ENCODE data around the gene LILRB5. TPM values are rescaled to one million over a fixed set of nuclear protein-coding genes. Genes with fewer than 3 reads are reported as not detected.
A peak's percentile ranks its signal among the peaks of the same experiment; 100 is the strongest.

LILRB5 gene
- total and polyA plus RNA-seq, 9 of the 15 experiments (the other 6 are each of a cell fraction or from before 2014, with no cell fraction given): not detected

- no peak for TF ChIP-seq CBX3 (IDR thresholded peaks at IDR 0.05; ENCODE audit: borderline replicate concordance in 1 of 2, low read length in 2 of 2)
- in situ Hi-C loops (cut with MboI) (no loop called here), intact Hi-C loops (cut with micrococcal nuclease) (no loop called here)
- peak overlapping the region in 1 of 2 experiments; percentile 35; a peak in 1 of 4 replicates for H3K9ac ChIP-seq (ENCODE audit: insufficient read depth in 1 of 2, low read depth in 2 of 2, low read length in 2 of 2)
- ChIA-PET CTCF (ENCODE audit: low intra/inter-chr PET ratio) (no interaction called here), POLR2A (interaction anchor here (0.7 kb wide), 1 partner anchor 426 kb away, joined by 3 read pairs; no protein-coding TSS in a partner anchor)
- H3K4me2 ChIP-seq (ENCODE audit: insufficient read depth, low read length): no peak overlapping the region
- peaks cover 46 to 66% of the 10 kb centered on the region in 2 experiments for H3K27me3 ChIP-seq (ENCODE audit: control insufficient read depth in 2 of 2, insufficient read depth in 2 of 2, low read length in 2 of 2)
- H3K9me1 ChIP-seq (ENCODE audit: control insufficient read depth, insufficient read depth, low read length): no peaks in the 10 kb centered on the region
- H3K36me3 ChIP-seq (ENCODE audit: control insufficient read depth, insufficient read depth, low read length): no peaks in the 10 kb centered on the region
- no peak overlapping the region for H3K27ac ChIP-seq (ENCODE audit: extremely low read depth, low read depth, low read length)
- no peaks in the 10 kb centered on the region; a peak in 2 of 5 replicates for H3K4me1 ChIP-seq (replicated peaks in 1 of 2; ENCODE audit: control insufficient read depth in 2 of 2, insufficient read depth in 2 of 2, low read length in 2 of 2)
- no peak overlapping the region for H3K4me3 ChIP-seq
- FAIRE-seq (no peak), DNase-seq (ENCODE audit: extremely low read depth in 1 of 4, low spot score in 3 of 4) (no peak), ATAC-seq (no peak)
- H2AFZ ChIP-seq (ENCODE audit: low read depth, low read length): no peak overlapping the region
- peaks cover 11% of the 10 kb centered on the region for H4K20me1 ChIP-seq (replicated peaks; ENCODE audit: control insufficient read depth, insufficient read depth, low read length)
- no peaks in the 10 kb centered on the region for H3K79me2 ChIP-seq (ENCODE audit: control insufficient read depth, insufficient read depth, low read length)
- WGBS (ENCODE audit: insufficient coverage, low coverage, missing lambda C conversion rate): 3% methylated on average over 9 of the region's 9 CpGs
- H3K9me3 ChIP-seq (replicated peaks; ENCODE audit: control insufficient read depth, insufficient read depth, low read depth, low read length): no peaks in the 10 kb centered on the region
- no TSS peak for BruUV-seq (replicated peaks)
These were observed 4.8 kb downstream of the LILRB5 start for GRCh38 chr19:54252243-54252642.

GRCh38 chr19:54248016-54248601 lies 9.0 kb downstream of the LILRB5 start:
- H3K4me3 ChIP-seq: no peak overlapping the region
- POLR2A ChIA-PET: no interaction called here
- H4K20me1 ChIP-seq (replicated peaks; ENCODE audit: control insufficient read depth, insufficient read depth, low read length): no peaks in the 10 kb centered on the region
- DNase-seq (ENCODE audit: extremely low read depth in 1 of 4, low spot score in 3 of 4): no peak
- H2AFZ ChIP-seq (ENCODE audit: low read depth, low read length): no peak overlapping the region
- intact Hi-C loops (cut with micrococcal nuclease) (no loop called here), in situ Hi-C loops (cut with MboI) (no loop called here)
- H3K9me3 ChIP-seq (replicated peaks; ENCODE audit: control insufficient read depth, insufficient read depth, low read depth, low read length): no peaks in the 10 kb centered on the region
- WGBS (ENCODE audit: insufficient coverage, low coverage, missing lambda C conversion rate): 1% methylated on average over 8 of the region's 8 CpGs
- no peak for FAIRE-seq
- no peak overlapping the region for H3K27ac ChIP-seq (ENCODE audit: extremely low read depth, low read depth, low read length)
- no peak for TF ChIP-seq ETV5 (CRISPR knock-in tag; IDR thresholded peaks at IDR 0.05; ENCODE audit: low read depth)
- no peaks in the 10 kb centered on the region for H3K9me1 ChIP-seq (ENCODE audit: control insufficient read depth, insufficient read depth, low read length)
- H3K27me3 ChIP-seq (ENCODE audit: control insufficient read depth in 2 of 2, insufficient read depth in 2 of 2, low read length in 2 of 2): peaks cover 41 to 48% of the 10 kb centered on the region in 2 experiments
- peak; percentile 38; the same call in 2 of the 3 replicates for ATAC-seq
- H3K79me2 ChIP-seq (ENCODE audit: control insufficient read depth, insufficient read depth, low read length): no peaks in the 10 kb centered on the region
- H3K4me2 ChIP-seq (ENCODE audit: insufficient read depth, low read length): no peak overlapping the region
- CTCF ChIA-PET (ENCODE audit: low intra/inter-chr PET ratio): no interaction called here
- no peaks in the 10 kb centered on the region for H3K36me3 ChIP-seq (ENCODE audit: control insufficient read depth, insufficient read depth, low read length)
- no TSS peak for BruUV-seq (replicated peaks)
- no peak overlapping the region for H3K9ac ChIP-seq (ENCODE audit: insufficient read depth in 1 of 2, low read depth in 2 of 2, low read length in 2 of 2)
- H3K4me1 ChIP-seq (replicated peaks in 1 of 2; ENCODE audit: control insufficient read depth in 2 of 2, insufficient read depth in 2 of 2, low read length in 2 of 2): no peaks in the 10 kb centered on the region; a peak in 1 of 5 replicates
